Colon (tissue), 2 donors: ENCODE data around the gene CCDC40.

Experiments used
- FAIRE-seq: peaks from 2 replicates; lab custom pipeline; 2012; peaks lifted over from hg19 to GRCh38; lab: Jason Lieb, UNC
- donor health status: control.
- donor health status: control.

The CCDC40 gene

DNA sequence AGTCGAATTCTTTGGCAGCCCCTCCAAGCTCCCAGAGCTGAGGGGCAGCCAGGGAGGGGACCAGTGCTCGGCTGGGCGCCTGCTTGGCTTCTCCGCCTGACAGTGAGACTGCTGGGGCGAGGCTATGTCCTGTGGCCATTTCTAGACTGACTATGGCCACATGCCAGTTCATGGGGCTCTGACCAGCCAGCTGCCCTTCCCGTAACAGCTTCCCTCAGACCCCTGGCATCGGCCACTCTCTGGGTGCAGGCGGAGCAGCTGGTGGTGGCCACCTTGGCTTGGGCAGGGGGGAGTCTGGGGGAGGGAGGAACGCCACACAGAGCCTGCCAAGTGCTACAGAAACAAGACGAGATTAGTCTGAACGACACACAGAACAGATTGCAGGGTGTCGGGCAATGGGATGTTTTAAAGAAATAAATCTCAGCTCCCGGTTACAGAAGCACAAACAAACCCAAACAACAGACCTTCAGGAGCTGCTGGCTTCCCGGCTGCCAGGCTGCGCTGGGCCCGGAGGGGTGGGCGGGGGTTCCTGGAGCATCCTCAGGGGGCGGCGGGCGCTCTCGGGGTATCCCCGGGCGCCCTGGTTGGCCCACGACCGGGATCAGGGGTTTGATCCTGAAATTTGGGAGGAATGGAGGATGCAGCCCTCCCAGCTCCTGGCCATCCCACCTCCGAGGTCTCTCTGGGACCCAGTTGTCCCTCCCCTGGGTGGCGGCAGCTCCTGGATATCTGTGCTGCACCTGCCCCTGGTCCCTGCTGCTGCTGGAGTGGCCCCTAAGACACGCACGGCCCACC is 35.3 kb upstream of the CCDC40 start:
- no peak for FAIRE-seq

DNA sequence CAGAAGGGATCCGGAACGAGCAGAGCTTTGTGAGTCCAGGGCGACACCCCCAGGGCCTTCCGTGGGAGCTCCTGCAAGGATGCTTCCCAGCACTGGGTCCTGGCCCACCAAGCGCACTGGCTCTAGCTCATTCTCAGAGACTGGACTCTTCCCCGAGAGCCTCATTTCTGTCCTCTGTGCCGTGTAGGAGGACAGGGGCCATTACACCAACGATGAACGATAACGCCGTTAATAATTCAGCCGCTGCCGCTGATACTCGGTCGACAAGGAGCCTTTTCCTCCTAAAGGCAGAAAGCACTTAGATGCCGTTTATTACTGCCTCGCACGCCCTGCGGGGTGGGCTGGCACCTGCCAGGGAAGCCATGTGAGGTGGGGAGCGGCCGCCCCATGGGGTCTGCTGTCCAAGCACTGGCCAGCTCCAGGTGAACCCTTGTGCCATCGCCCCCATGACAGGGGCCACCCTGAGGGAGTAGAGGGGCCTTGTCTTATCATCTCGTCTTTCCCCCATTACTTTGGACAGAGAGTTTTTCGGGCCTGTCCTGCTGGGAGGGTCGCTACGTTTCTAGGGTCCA is 34.3 kb upstream of the CCDC40 start:
- no peak for FAIRE-seq

DNA sequence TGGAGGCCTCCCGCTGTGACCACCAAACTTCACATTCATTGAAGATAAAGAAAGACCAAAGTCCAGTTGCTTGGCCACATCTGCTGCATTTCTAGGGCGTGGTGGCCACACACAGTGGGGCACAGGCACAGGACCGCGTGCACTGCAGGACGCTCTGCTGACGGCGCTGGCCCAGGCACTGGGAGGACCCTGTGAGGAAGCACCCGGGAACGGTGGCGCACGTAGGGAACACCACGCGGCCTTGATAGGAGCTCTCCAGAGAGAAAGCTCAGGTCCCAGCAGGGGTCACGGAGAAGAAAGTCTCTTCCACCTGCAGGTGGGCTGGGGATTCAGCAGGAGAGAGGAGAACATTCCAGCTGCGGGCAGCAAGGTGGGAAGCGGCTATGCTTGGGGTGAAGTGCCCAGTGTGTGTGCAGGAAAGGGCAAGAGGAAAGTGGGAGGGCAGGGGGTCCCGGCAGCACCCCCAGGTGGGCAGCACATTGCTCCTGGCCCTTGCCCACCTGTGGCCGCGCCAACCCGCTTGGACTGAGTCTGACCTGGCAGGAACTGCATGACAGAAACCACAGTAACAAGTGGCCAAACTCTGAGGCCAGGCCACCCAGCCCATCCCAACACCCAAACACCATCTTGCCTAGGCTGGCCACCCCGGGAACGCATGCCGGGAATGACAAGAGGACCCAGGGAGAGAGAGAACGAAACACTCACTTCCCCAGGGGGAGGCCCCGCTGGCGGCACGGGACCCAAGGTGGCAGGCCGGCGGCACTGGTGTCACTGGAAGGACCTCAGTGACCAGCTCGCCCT is 33.6 kb upstream of the CCDC40 start:
- no peak for FAIRE-seq

DNA sequence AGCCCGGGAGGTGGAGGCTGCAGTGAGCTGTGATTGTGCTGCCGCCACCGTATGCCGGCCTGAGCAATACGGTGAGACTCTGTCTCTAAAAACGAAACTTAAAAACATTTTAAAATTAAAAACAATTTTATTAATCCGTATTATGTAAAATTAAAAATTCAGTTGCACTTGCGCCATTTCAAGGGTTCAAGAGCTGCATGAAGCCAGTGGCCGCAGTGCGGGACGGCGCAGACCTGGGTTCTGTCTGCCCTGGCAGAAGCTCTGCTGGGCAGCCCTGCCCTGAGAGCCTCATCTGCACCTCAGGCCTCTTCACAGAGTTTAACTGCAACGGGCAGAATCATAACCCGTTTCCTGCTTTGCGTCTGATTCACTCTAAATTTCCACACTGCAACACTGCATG is 32.5 kb upstream of the CCDC40 start:
- FAIRE-seq = no peak

DNA sequence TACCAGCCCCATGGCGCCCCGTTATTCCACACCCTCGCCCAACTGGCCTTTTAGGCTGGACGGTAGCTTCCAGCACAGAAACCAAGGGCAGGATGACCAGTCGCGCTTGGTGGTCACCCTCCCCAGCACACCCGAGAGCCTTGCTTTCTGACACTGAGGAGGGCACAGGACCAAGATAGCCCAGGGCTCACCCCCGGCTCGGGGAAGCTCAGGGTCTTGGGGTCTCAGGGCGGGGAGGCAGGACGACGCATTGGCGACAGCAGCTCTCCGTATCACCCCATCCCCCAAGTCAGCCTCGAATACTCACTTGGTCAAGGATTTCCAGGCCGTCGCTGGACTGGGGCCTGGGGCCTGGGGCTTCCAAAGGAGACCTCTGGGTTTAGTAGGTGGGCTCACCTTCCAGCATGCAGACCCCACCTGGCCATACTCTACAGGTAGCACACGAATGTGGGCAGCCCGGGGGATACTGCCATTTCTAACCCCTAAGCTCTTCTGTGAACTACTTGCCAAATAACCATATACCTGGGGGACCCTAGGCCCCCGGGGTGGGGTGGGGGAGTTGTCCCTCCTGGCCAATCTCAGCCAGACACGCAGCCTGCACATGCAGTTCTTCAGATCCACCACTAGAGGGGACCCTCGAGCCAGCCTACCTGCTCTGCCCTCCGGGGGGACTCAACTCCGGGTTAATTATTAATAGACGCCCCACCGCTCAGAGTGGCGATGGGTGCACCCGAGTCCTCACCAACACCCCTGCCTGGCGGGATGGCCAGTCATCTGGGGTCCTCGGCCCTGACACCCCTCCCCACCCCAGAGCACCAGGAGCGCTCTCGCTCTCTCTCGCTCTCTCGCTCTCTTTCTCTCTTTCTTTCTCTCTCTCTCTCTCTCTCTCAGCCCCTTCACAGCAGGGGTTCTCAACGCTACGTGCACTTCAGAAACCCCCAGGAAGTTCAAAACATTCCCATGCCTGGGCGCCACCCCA is 30.8 kb upstream of the CCDC40 start:
- FAIRE-seq = no peak

DNA sequence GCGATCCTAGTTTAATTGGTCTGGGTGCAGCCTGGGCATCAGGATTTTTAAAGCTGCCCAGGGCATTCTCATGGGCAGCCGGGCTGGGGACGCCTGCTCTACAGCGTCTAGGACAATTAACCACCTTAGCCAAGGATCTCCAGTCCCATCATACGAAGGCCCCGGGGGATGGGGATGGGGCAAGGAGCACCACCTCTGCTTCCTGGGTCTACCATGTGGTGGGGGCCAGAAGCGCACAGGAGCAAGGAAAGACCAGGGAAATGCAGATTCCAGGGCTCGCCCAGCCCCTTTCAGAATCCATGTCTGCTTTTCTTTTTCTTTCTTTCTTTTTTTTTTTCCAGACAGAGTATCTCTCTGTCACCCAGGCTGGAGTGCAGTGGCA is 30.1 kb upstream of the CCDC40 start:
- no peak for FAIRE-seq

DNA sequence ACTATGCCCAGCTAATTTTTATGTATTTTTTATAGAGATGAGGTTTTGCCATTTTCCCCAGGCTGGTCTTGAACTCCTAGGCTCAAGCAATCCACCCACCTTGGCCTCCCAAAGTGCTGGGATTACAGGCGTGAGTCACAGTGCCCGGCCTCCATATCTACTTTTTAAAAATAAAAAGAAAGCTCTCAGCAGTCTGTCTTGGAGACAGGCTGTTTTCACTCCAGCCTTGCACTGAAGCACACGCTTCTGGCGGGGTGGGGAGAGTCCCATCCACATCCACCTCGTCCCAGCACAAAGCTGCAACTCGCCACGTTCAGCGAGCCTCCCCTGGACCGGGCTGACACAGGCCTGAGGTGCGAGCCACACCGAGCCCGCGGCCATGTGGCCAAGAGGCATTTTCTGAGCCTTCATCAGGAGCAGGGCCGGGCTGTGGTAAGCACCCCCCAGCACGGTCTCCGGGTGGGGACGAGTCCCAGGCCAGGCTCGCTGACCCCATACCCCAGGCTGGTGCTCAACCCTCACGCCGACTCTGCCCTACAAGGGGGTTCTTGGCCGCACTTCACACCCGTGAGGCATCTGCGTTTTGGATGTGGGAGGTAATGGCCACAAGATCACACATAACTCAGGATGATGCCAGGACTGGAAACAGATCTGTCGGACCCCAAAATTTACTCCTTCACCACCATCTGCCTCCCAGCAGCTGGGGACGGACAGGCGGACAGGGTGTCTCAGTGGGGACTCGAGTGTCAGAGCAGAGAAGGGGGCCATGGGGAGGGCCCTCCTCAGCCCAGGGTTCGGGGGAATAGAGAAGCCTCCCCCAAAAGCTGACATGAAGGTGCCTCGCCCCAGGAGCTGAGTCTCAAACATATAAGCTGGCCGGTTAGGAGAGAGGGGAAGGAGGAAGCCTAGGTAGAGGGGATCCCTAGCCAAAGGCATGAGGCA is 29.4 kb upstream of the CCDC40 start:
- FAIRE-seq = no peak

DNA sequence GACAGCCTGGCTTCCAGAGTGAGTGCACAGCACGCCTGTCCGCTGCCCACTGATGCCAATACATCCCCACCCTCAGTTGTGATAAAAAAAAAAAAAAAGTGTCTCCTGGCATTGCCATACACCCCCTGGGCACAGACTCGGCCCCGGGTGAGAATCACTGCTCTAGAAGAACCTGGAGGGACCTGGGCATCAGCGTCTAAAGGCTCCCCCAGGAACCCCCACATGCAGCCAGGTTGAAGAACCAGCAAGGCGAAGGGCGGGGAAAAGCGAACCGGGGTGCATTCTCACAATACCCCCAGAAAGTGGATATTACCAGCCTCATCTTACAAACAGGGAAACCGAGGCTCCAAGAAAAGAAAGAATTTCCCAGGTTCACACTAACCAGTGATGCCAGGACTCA is 28.5 kb upstream of the CCDC40 start:
- FAIRE-seq = no peak

DNA sequence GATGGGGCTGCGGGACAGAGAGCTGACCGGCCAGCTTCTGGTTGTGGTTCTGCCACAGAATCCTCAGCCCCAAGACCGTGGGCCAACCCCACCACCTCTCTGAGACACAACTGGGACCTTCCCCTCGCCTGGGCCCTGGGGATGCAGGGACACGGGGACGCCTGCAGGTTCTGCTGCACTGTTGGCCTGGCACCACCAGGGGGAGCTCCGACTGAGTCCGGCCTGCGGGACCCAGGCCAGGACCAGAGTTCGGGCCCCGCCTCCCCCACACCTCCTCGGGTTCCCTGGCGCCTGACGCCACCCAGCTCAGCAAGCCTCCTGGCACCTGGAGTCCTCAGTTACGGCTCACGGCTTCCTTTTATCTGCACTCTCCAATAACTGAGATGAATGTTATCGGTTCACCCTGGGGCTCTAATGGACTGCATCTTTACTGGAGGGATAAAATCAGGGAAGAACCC is 28.0 kb upstream of the CCDC40 start:
- no peak for FAIRE-seq

DNA sequence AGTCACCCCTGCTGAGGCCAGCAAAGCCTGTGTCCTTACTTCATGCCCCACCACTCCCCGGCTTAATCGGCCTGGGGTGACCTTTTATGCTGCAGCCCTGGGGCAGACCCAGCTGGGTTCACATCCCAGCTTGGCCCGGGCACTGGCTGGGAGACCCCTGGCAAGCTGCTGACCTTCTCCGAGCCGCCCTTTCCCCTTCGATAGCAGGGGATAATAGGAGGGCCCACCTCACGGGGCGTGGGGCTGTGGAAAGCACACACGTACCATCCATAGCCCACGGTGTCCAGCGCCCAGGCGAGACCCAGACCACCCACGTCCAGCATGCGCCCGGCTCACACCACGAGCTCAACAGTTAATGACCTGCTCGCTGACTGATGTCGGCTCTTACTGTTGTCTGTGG is 27.6 kb upstream of the CCDC40 start:
- FAIRE-seq = no peak

DNA sequence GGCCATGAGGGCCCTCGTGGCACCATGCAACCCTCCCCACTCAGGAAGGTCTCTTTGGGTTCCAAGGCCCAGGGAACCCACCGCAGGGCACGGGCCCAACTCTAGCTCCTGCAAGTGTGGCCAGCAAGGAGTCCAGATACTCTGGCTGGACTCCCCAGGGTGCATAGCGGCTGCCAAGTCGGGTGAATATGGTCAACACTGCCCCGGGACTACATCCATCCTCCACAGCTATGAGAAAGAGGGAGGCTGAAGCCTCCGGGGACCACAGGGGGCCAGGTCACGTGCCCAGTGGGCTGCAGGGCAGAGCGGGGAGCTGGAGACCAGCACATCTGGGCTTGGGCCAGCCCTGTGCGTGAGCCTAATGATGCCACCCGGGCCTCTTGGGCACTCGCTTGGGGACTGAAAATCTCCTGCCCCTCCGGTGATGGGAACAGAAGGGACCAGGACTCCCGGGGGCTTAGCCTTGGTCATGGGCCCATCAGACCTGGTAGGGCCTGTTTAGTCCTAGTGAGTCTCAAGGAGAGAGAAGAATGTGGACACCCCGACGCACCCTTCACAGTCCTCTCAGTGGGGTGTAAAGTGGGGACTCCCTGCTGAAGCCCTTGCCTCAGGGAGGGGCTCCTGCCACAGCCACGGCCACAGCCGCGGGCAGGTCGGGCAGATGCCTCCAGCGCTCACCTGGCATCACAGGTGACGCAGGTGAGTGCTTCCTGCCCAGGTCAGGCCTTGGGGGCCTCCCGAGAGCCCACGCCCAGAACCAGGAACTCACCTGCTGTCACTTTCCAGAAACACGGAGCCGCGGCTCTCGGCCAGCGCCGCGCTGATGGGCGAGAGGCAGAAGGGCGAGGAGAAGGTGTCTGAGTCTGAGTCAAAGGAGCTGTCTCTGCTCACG is 26.8 kb upstream of the CCDC40 start:
- no peak for FAIRE-seq

DNA sequence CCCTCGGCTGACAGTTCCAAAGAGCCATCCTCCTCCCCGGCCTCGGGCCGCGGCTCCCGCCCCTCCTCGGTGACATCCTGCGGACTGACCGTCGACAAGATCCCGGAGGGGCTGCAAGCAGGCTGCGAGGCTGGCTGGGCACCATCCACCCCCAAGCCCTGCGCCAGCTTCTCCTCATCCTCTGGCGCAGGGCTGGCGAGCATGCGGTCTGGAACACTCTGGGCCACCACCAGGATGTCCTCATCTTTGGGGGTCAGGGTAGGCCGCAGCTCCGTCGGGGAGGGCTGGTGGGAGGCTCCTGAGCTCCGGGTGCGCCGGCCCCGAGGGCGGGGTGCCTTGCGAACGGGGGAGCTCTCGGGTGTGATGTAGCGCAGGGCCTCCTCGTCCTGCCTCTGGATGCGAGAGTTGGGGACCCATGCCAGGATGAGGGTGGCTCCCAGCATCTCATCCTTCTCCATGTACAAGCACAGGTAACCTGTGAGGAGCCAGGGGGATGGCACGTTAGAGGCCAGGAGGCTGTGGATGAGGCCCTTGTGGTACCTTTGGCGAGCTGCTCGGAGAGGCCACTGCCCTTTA is 26.1 kb upstream of the CCDC40 start:
- FAIRE-seq = no peak

DNA sequence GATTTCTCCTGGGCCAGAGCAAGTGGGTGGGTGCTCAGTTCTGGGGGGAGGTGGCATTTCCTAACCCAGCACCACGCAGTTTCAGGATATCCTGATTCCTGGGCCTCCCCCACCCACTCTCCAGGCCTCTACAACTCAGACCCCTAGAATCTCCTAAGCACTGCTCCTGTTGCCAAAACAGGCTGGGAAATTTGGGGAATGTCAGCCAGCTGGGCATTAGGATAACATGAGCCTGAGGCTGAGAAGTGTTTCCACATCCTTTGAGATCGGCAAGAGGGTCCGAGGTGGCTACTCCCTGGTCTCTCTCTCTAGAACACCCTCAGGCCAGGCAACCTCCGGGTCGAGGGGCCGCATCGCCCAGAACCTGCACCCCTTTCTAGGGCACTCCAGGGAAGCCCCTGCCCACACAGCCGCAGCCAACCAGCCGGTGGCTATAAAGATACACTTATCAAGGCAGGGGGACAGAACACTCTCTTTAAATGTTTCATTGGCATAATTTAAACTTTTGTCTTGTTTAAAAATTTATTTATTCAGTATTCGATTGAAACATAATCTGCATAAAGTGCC is 24.4 kb upstream of the CCDC40 start:
- FAIRE-seq = no peak

DNA sequence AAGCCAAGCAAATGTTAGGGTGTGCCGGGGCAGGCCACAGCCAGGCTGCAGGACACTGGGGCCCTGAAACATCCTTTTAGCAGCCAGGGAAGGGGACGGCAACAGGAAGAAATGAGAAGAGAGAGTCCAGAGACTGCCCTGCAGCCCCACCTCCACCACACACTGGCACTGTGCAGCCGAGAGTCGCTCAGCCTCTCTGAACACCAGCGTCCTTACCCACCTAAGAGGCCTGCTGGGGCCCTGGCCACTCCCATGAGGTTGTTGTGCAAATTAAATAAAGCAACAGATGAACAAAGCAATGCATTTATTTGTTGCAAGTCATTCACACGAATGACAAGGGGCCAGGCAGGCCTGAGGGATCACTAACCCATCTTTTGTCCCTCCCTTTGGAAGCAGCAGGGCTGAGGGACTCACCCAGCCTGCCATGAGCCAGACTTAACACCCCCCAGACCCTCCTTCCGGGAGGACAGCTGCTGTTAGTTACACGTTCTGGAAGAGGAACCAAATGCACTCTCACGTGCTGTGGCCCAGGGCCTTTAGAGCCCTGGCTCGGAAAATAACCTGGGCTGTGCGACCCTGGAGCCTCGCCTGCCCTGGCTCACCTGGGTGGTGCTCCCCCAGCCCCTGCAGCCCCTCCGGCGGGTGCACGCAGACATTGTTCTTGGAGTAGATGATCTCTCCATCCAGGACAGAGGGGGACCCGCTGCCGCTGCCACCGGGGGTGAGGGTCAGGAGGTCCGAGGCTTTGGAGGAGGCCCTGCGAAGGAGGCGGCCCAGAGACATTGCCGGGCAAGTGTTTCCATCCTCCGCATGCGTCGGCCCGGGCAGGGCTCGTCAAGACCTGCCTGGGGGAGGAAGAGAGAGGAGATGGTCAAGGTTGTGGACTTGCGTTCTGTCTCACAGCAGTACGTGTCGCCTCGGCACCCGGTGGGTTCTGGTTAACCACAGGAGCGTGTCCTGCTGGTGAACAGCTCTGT is 23.4 kb upstream of the CCDC40 start:
- no peak for FAIRE-seq

DNA sequence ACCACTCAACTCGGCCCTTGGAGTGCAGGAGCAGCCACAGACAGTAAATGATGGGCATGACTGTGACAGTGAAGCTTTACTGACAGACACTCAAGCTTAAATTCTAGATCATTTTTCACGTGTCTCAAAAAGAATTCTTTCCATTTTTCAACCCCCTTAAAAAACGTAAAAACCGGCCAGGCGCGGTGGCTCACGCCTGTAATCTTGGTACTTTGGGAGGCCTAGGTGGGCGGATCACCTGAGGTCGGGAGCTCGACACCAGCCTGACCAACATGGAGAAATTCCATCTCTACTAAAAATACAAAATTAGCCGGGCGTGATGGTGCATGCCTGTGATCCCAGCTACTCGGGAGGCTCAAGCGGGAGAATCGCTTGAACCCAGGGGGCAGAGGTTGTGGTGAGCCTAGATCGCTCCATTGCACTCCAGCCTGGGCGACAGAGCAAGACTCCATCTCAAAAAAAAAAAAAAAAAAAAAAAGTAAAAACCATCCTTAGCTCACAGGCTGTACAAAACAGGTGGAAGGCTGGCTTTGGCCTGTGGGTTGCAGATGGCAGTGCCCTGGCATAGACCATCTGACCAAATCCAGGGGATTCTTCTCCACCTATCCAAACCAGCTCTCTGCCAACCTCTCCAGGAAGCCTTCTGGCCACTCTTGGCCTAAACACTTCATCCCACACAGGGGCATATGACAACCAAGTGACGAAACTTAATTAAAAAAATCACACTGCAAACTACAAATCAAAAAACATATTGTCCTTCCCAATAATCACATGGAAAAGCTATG is 19.0 kb upstream of the CCDC40 start:
- FAIRE-seq = no peak

DNA sequence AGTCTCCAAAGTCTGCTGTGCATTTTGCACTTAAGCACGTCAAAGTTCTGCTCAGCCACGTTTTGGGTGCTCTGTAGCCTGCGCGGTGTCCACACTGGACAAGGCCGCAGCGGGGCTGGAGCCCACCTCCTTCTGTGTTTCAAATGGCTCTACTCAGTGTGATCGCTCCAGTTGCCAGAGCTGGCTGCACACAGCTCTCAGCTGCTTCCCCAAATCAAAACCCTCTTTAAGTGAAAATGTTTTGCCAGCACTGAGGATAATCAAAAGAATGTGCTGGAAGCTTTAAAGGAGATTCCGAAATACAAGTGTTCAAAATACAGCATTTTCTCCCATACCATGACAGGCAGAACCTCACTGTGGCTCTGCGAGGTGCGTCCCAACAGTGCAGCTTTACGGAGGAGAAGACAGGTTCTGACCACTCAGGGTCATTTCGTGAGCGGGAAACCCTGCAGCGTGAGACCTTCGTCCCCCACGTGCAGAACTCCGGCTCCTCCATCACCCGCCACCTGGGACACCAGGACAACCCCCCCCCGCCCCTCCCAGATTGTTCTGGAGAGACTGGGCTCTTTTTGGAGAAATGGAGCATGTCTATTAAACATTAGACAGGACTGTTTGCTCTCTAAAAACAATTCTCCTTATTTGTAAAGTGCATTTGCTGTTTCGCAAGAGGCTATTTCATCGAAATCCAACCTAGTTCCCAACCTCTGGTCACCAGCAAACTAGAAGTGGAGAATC is 17.4 kb upstream of the CCDC40 start:
- FAIRE-seq = no peak
